LNCaP clone FGC (cell line): ENCODE measurements around the gene SPACDR.

Experiments
- DNase-seq: peaks from one replicate; pipeline ENCODE4 v3.0.0-alpha.2; 2011; ENCODE audit warnings: low read depth
- H3K4me3 ChIP-seq: 2 replicates; pipeline ENCODE4 v1.5.1; 2011; ENCODE audit warnings: mild to moderate bottlenecking, low read depth, low read length, control low read depth
- CTCF ChIP-seq: IDR thresholded peaks from 2 replicates; pipeline ENCODE4 v1.5.1; 2012; ENCODE audit warnings: mild to moderate bottlenecking; ENCODE audit not compliant: control insufficient read depth, insufficient read depth; ENCODE audit errors: extremely low read depth

SPACDR gene

GRCh38 chr7:100435401-100436304, 28.4 kb downstream of the SPACDR start:
- H3K4me3 ChIP-seq: peak overlapping the region; percentile 67
- peak; percentile 18 for DNase-seq
- TF ChIP-seq CTCF: no peak

GRCh38 chr7:100434297-100435144, 29.5 kb downstream of the SPACDR start:
- DNase-seq: no peak
- H3K4me3 ChIP-seq: peak overlapping the region; percentile 67
- no peak for TF ChIP-seq CTCF

GRCh38 chr7:100433592-100434296, 30.3 kb downstream of the SPACDR start:
- DNase-seq: no peak
- no peak overlapping the region for H3K4me3 ChIP-seq

GRCh38 chr7:100433276-100433591, 30.8 kb downstream of the SPACDR start:
- no peak for DNase-seq
- TF ChIP-seq CTCF: no peak
- H3K4me3 ChIP-seq: no peak overlapping the region

More at GRCh38 chr7:100433592-100434296, 30.3 kb downstream of the SPACDR start:
- no peak for TF ChIP-seq CTCF

- no peak overlapping the region for H3K4me3 ChIP-seq
- DNase-seq: no peak
Measured at GRCh38 chr7:100432621-100433275, 31.3 kb downstream of the SPACDR start.

More at GRCh38 chr7:100432621-100433275, 31.3 kb downstream of the SPACDR start:
- TF ChIP-seq CTCF: no peak
